ENCODE data around the gene ZNF57. TPM values are rescaled to one million over a fixed set of nuclear protein-coding genes. Genes with fewer than 3 reads are reported as not detected.
A peak's percentile ranks its signal among the peaks of the same experiment; 100 is the strongest.

Gene ZNF57
- total and polyA plus RNA-seq, 9 of the 15 experiments (the other 6 are each of a cell fraction or from before 2014, with no cell fraction given) = 3.9 to 13.5 (median 7.8) TPM

DNA sequence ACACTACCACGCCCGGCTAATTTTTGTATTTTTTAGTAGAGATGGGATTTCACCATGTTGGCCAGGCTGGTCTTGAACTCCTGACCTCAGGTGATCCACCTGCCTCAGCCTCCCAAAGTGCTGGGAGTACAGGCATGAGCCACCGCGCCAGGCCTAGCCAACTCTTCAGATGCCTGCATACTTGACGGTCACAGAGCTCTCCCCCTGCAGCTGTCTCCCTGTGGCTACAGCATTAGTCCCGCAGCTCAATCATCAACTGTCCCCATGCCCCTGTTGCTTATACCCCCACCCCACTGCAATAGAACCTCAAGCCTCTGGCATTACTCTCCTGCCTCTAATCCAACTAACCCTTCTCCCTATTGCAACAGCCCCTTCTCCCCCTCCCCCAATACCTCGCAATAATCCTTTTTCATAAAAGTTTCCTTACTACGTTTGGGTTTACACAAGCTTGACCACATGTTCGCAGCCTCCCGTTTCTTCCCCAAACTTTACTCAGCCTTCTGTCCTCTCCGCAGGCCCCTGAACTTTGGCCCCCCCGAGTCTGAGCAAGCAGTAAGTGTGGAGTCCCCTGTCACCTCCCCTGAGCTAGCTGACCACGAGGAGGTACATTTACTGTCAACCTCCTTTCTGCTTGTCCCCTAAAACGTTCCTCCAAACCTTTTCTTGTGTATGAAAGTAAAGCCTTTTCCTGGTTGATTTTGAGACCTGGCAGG is 42.4 kb downstream of the ZNF57 start (continued):
- TF ChIP-seq, protein P1, sequence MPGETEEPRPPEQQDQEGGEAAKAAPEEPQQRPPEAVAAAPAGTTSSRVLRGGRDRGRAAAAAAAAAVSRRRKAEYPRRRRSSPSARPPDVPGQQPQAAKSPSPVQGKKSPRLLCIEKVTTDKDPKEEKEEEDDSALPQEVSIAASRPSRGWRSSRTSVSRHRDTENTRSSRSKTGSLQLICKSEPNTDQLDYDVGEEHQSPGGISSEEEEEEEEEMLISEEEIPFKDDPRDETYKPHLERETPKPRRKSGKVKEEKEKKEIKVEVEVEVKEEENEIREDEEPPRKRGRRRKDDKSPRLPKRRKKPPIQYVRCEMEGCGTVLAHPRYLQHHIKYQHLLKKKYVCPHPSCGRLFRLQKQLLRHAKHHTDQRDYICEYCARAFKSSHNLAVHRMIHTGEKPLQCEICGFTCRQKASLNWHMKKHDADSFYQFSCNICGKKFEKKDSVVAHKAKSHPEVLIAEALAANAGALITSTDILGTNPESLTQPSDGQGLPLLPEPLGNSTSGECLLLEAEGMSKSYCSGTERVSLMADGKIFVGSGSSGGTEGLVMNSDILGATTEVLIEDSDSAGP (CRISPR knock-in tag; IDR thresholded peaks at IDR 0.05) = no peak

DNA sequence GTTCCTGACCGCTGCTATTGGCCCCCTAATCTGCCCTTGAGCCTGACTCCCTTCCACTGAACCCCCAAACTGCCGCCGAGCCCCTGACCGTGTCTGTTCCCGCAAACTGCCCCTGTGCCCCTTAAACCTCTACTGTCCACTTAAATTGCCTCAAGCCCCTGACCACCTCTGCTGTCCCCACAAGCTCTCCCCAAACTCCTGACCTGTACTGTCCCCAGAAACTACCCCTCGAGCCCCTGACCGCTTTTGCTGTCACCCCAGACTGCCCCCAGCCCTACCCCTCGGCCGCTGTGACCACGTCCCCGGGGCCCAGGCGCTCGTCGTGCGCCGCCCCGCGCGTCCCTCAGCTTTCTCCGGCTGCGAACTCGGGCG is 43.7 kb downstream of the ZNF57 start:
- Histone ChIP-seq H3K79me2 (ENCODE audit: control insufficient read depth, insufficient read depth, low read length) (peaks cover 18% of the 10 kb centered on the region), H4K20me1 (replicated peaks; ENCODE audit: control insufficient read depth, insufficient read depth, low read length) (peaks cover 4% of the 10 kb centered on the region), H3K36me3 (ENCODE audit: control insufficient read depth, insufficient read depth, low read length) (peaks cover 4% of the 10 kb centered on the region; the same call in 2 of the 3 replicates), H3K9me3 (replicated peaks; ENCODE audit: control insufficient read depth, insufficient read depth, low read depth, low read length) (peaks cover 4% of the 10 kb centered on the region), H3K9me1 (ENCODE audit: control insufficient read depth, insufficient read depth, low read length) (no peaks in the 10 kb centered on the region), H2AFZ (ENCODE audit: low read depth, low read length) (peak overlapping the region; percentile 96), H3K4me2 (ENCODE audit: insufficient read depth, low read length) (peak overlapping the region; percentile 83), H3K27me3 (ENCODE audit: control insufficient read depth in 2 of 2, insufficient read depth in 2 of 2, low read length in 2 of 2) (no peaks in the 10 kb centered on the region), H3K9ac (ENCODE audit: insufficient read depth in 1 of 2, low read depth in 2 of 2, low read length in 2 of 2) (peak overlapping the region; percentile 77 to 96), H3K4me3 (peak overlapping the region; percentile 90), H3K27ac (ENCODE audit: extremely low read depth, low read depth, low read length) (peak overlapping the region; percentile 96), H3K4me1 (replicated peaks in 1 of 2; ENCODE audit: control insufficient read depth in 2 of 2, insufficient read depth in 2 of 2, low read length in 2 of 2) (peaks cover 6 to 26% of the 10 kb centered on the region in 2 experiments)
- DNase-seq (ENCODE audit: extremely low read depth in 1 of 4, low spot score in 3 of 4) = no peak
- POLR2A ChIA-PET = interaction anchor here (0.6 to 0.8 kb wide), 7 partner anchors 20 to 457 kb away, joined by 3 to 4 read pairs (median 3); no protein-coding TSS in a partner anchor
- BruUV-seq (replicated peaks) = no TSS peak
- in situ Hi-C loops (cut with MboI) (no loop called here), intact Hi-C loops (cut with micrococcal nuclease) (no loop called here)
- FAIRE-seq = no peak
- WGBS (ENCODE audit: insufficient coverage, low coverage, missing lambda C conversion rate) = 0% methylated on average over 15 of the region's 23 CpGs
- ATAC-seq = peak; percentile 55
- CTCF ChIA-PET (ENCODE audit: low intra/inter-chr PET ratio) = no interaction called here
- TF ChIP-seq, protein P1 (CRISPR knock-in tag; IDR thresholded peaks at IDR 0.05) = 0 out of 2 replicates have a peak, but pooled peaks have one; percentile 44
- TF ChIP-seq, protein P2, sequence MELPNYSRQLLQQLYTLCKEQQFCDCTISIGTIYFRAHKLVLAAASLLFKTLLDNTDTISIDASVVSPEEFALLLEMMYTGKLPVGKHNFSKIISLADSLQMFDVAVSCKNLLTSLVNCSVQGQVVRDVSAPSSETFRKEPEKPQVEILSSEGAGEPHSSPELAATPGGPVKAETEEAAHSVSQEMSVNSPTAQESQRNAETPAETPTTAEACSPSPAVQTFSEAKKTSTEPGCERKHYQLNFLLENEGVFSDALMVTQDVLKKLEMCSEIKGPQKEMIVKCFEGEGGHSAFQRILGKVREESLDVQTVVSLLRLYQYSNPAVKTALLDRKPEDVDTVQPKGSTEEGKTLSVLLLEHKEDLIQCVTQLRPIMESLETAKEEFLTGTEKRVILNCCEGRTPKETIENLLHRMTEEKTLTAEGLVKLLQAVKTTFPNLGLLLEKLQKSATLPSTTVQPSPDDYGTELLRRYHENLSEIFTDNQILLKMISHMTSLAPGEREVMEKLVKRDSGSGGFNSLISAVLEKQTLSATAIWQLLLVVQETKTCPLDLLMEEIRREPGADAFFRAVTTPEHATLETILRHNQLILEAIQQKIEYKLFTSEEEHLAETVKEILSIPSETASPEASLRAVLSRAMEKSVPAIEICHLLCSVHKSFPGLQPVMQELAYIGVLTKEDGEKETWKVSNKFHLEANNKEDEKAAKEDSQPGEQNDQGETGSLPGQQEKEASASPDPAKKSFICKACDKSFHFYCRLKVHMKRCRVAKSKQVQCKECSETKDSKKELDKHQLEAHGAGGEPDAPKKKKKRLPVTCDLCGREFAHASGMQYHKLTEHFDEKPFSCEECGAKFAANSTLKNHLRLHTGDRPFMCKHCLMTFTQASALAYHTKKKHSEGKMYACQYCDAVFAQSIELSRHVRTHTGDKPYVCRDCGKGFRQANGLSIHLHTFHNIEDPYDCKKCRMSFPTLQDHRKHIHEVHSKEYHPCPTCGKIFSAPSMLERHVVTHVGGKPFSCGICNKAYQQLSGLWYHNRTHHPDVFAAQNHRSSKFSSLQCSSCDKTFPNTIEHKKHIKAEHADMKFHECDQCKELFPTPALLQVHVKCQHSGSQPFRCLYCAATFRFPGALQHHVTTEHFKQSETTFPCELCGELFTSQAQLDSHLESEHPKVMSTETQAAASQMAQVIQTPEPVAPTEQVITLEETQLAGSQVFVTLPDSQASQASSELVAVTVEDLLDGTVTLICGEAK (IDR thresholded peaks at IDR 0.05) = 0 out of 2 replicates have a peak, but pooled peaks have one; percentile 50
- TF ChIP-seq, protein P2 (CRISPR knock-in tag; IDR thresholded peaks at IDR 0.05) = no peak

All from K562 (cell line).